Stimulated activated CD4-positive, alpha-beta T cell treated with anti-CD3 and anti-CD28 coated beads, Interleukin-4, amount 100 ng/mL, for 4 hours (primary cell): ENCODE measurements around the gene RC3H1.

Experiments used
- DNase-seq, 2 experiments: peaks; one replicate each; pipeline ENCODE4 v3.0.0-alpha.2; 2020

Gene RC3H1

DNA sequence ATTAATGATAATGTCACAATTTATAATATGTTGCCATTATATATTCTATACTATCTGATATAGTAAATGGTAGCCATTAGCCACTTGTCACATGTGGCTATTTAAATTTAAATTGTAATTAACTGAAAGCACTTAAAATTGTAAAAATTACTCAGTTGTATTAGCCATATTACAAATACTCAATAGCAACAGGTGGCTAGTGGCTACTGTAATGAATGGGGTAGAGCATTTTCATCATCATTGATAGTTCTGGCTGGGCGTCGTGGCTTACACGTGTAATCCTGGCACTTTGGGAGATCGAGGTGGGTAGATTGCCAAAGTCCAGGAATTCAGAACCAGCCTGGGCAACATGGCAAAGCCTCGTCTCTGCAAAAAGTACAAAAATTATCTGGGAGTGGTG, 137.5 kb downstream of the RC3H1 start:
- DNase-seq: no peak
